ENCODE measurements around the gene CDPF1.

GRCh38 chr22:46297151-46297812 lies 47.2 kb upstream of the CDPF1 start:
- TF ChIP-seq CTCF (IDR thresholded peaks at IDR 0.05) (no peak), EZH2 (IDR thresholded peaks at IDR 0.05) (no peak)

Data from neural progenitor cell (in vitro differentiated cells).